ENCODE data around the gene EFHC1. TPM values are rescaled to one million over a fixed set of nuclear protein-coding genes. Genes with fewer than 3 reads are reported as not detected.

Gene EFHC1
- polyA plus RNA-seq, 4 donors: 10.4 to 23.8 (median 19.7) TPM

- FAIRE-seq (no peak), DNase-seq (no peak)
- Histone ChIP-seq H3K36me3 (ENCODE audit: control insufficient read depth in 3 of 3, insufficient read depth in 2 of 3, low read depth in 1 of 3, low read length in 3 of 3) (peaks cover 0 to 37% (median 2%) of the 10 kb centered on the region in 3 donors), H3K27ac (ENCODE audit: low read depth in 1 of 3, low read length in 2 of 3) (no peak overlapping the region), H3K9me3 (ENCODE audit: control insufficient read depth in 2 of 2, insufficient read depth in 1 of 2, low read depth in 1 of 2, low read length in 1 of 2) (no peaks in the 10 kb centered on the region), H3K4me1 (ENCODE audit: control insufficient read depth in 3 of 3, insufficient read depth in 2 of 3, low read depth in 1 of 3, low read length in 2 of 3) (peaks cover 0 to 3% (median 3%) of the 10 kb centered on the region in 3 donors), H3K4me3 (ENCODE audit: low read depth in 1 of 3, low read length in 3 of 3) (no peak overlapping the region), H3K27me3 (ENCODE audit: control insufficient read depth in 3 of 3, insufficient read depth in 3 of 3, low read length in 3 of 3) (no peaks in the 10 kb centered on the region)
- 95 to 97% (median 95%) methylated on average over 4 of the region's 4 CpGs for WGBS, 3 donors
These were observed 104.8 kb downstream of the EFHC1 start for GRCh38 chr6:52524918-52525317.

GRCh38 chr6:52526634-52527033 lies 106.5 kb downstream of the EFHC1 start:
- no peak for DNase-seq
- FAIRE-seq: no peak
- H3K27ac ChIP-seq (ENCODE audit: low read depth in 1 of 3, low read length in 2 of 3): no peak overlapping the region
- H3K4me3 ChIP-seq (ENCODE audit: low read depth in 1 of 3, low read length in 3 of 3): no peak overlapping the region
- H3K36me3 ChIP-seq (ENCODE audit: control insufficient read depth in 3 of 3, insufficient read depth in 2 of 3, low read depth in 1 of 3, low read length in 3 of 3): peaks cover 0 to 35% (median 2%) of the 10 kb centered on the region in 3 donors
- no peaks in the 10 kb centered on the region for H3K9me3 ChIP-seq (ENCODE audit: control insufficient read depth in 2 of 2, insufficient read depth in 1 of 2, low read depth in 1 of 2, low read length in 1 of 2)
- H3K27me3 ChIP-seq (ENCODE audit: control insufficient read depth in 3 of 3, insufficient read depth in 3 of 3, low read length in 3 of 3): no peaks in the 10 kb centered on the region
- WGBS, 3 donors: 84 to 95% (median 92%) methylated on average over 4 of the region's 4 CpGs
- peaks cover 0 to 3% (median 0%) of the 10 kb centered on the region in 3 donors for H3K4me1 ChIP-seq (ENCODE audit: control insufficient read depth in 3 of 3, insufficient read depth in 2 of 3, low read depth in 1 of 3, low read length in 2 of 3)

GRCh38 chr6:52527436-52527835 lies 107.3 kb downstream of the EFHC1 start:
- 88 to 93% (median 92%) methylated on average over 7 of the region's 7 CpGs for WGBS, 3 donors
- Histone ChIP-seq H3K27me3 (ENCODE audit: control insufficient read depth in 3 of 3, insufficient read depth in 3 of 3, low read length in 3 of 3) (no peaks in the 10 kb centered on the region), H3K27ac (ENCODE audit: low read depth in 1 of 3, low read length in 2 of 3) (no peak overlapping the region), H3K36me3 (ENCODE audit: control insufficient read depth in 3 of 3, insufficient read depth in 2 of 3, low read depth in 1 of 3, low read length in 3 of 3) (peaks cover 0 to 35% (median 2%) of the 10 kb centered on the region in 3 donors), H3K4me1 (ENCODE audit: control insufficient read depth in 3 of 3, insufficient read depth in 2 of 3, low read depth in 1 of 3, low read length in 2 of 3) (no peaks in the 10 kb centered on the region), H3K9me3 (ENCODE audit: control insufficient read depth in 2 of 2, insufficient read depth in 1 of 2, low read depth in 1 of 2, low read length in 1 of 2) (no peaks in the 10 kb centered on the region), H3K4me3 (ENCODE audit: low read depth in 1 of 3, low read length in 3 of 3) (no peak overlapping the region)
- no peak for FAIRE-seq
- no peak for DNase-seq

GRCh38 chr6:52529311-52529710 lies 109.2 kb downstream of the EFHC1 start:
- DNase-seq (no peak), FAIRE-seq (no peak)
- Histone ChIP-seq H3K9me3 (ENCODE audit: control insufficient read depth in 2 of 2, insufficient read depth in 1 of 2, low read depth in 1 of 2, low read length in 1 of 2) (no peaks in the 10 kb centered on the region), H3K27me3 (ENCODE audit: control insufficient read depth in 3 of 3, insufficient read depth in 3 of 3, low read length in 3 of 3) (no peaks in the 10 kb centered on the region), H3K4me3 (ENCODE audit: low read depth in 1 of 3, low read length in 3 of 3) (no peak overlapping the region), H3K27ac (ENCODE audit: low read depth in 1 of 3, low read length in 2 of 3) (peak overlapping the region in 1 of 3 donors; percentile 18), H3K36me3 (ENCODE audit: control insufficient read depth in 3 of 3, insufficient read depth in 2 of 3, low read depth in 1 of 3, low read length in 3 of 3) (peaks cover 1 to 42% (median 2%) of the 10 kb centered on the region in 3 donors), H3K4me1 (ENCODE audit: control insufficient read depth in 3 of 3, insufficient read depth in 2 of 3, low read depth in 1 of 3, low read length in 2 of 3) (no peaks in the 10 kb centered on the region)
- 85 to 95% (median 94%) methylated on average over 8 of the region's 8 CpGs for WGBS, 3 donors

- Histone ChIP-seq H3K4me1 (ENCODE audit: control insufficient read depth in 3 of 3, insufficient read depth in 2 of 3, low read depth in 1 of 3, low read length in 2 of 3) (peaks cover 0 to 2% (median 0%) of the 10 kb centered on the region in 3 donors), H3K36me3 (ENCODE audit: control insufficient read depth in 3 of 3, insufficient read depth in 2 of 3, low read depth in 1 of 3, low read length in 3 of 3) (peaks cover 1 to 48% (median 4%) of the 10 kb centered on the region in 3 donors), H3K4me3 (ENCODE audit: low read depth in 1 of 3, low read length in 3 of 3) (no peak overlapping the region), H3K9me3 (ENCODE audit: control insufficient read depth in 2 of 2, insufficient read depth in 1 of 2, low read depth in 1 of 2, low read length in 1 of 2) (no peaks in the 10 kb centered on the region), H3K27ac (ENCODE audit: low read depth in 1 of 3, low read length in 2 of 3) (peak overlapping the region in 1 of 3 donors; percentile 4), H3K27me3 (ENCODE audit: control insufficient read depth in 3 of 3, insufficient read depth in 3 of 3, low read length in 3 of 3) (no peaks in the 10 kb centered on the region)
- 93 to 98% (median 95%) methylated on average over 10 of the region's 10 CpGs for WGBS, 3 donors
- DNase-seq (no peak), FAIRE-seq (no peak)
These were observed 110.2 kb downstream of the EFHC1 start for GRCh38 chr6:52530351-52530750.

GRCh38 chr6:52531396-52531795 lies 111.3 kb downstream of the EFHC1 start:
- no peak overlapping the region for H3K4me3 ChIP-seq (ENCODE audit: low read depth in 1 of 3, low read length in 3 of 3)
- peaks cover 1 to 50% (median 4%) of the 10 kb centered on the region in 3 donors for H3K36me3 ChIP-seq (ENCODE audit: control insufficient read depth in 3 of 3, insufficient read depth in 2 of 3, low read depth in 1 of 3, low read length in 3 of 3)
- no peak for DNase-seq
- peak overlapping the region in 1 of 3 donors; percentile 53 for H3K27ac ChIP-seq (ENCODE audit: low read depth in 1 of 3, low read length in 2 of 3)
- no peak for FAIRE-seq
- H3K9me3 ChIP-seq (ENCODE audit: control insufficient read depth in 2 of 2, insufficient read depth in 1 of 2, low read depth in 1 of 2, low read length in 1 of 2): no peaks in the 10 kb centered on the region
- peaks cover 0 to 2% (median 0%) of the 10 kb centered on the region in 3 donors for H3K4me1 ChIP-seq (ENCODE audit: control insufficient read depth in 3 of 3, insufficient read depth in 2 of 3, low read depth in 1 of 3, low read length in 2 of 3)
- H3K27me3 ChIP-seq (ENCODE audit: control insufficient read depth in 3 of 3, insufficient read depth in 3 of 3, low read length in 3 of 3): no peaks in the 10 kb centered on the region
- 91 to 96% (median 92%) methylated on average over 4 of the region's 4 CpGs for WGBS, 3 donors

GRCh38 chr6:52531834-52532233 lies 111.7 kb downstream of the EFHC1 start:
- peaks cover 0 to 2% (median 0%) of the 10 kb centered on the region in 3 donors for H3K4me1 ChIP-seq (ENCODE audit: control insufficient read depth in 3 of 3, insufficient read depth in 2 of 3, low read depth in 1 of 3, low read length in 2 of 3)
- H3K4me3 ChIP-seq (ENCODE audit: low read depth in 1 of 3, low read length in 3 of 3): no peak overlapping the region
- H3K36me3 ChIP-seq (ENCODE audit: control insufficient read depth in 3 of 3, insufficient read depth in 2 of 3, low read depth in 1 of 3, low read length in 3 of 3): peaks cover 1 to 53% (median 4%) of the 10 kb centered on the region in 3 donors
- H3K27ac ChIP-seq (ENCODE audit: low read depth in 1 of 3, low read length in 2 of 3): peak overlapping the region in 1 of 3 donors; percentile 51
- WGBS, 3 donors: 95 to 100% (median 100%) methylated on average over 1 of the region's 1 CpG
- DNase-seq: no peak
- no peaks in the 10 kb centered on the region for H3K9me3 ChIP-seq (ENCODE audit: control insufficient read depth in 2 of 2, insufficient read depth in 1 of 2, low read depth in 1 of 2, low read length in 1 of 2)
- FAIRE-seq: no peak
- no peaks in the 10 kb centered on the region for H3K27me3 ChIP-seq (ENCODE audit: control insufficient read depth in 3 of 3, insufficient read depth in 3 of 3, low read length in 3 of 3)

GRCh38 chr6:52532457-52532856 lies 112.3 kb downstream of the EFHC1 start:
- DNase-seq: no peak
- no peak for FAIRE-seq
- peaks cover 1 to 52% (median 3%) of the 10 kb centered on the region in 3 donors for H3K36me3 ChIP-seq (ENCODE audit: control insufficient read depth in 3 of 3, insufficient read depth in 2 of 3, low read depth in 1 of 3, low read length in 3 of 3)
- H3K4me3 ChIP-seq (ENCODE audit: low read depth in 1 of 3, low read length in 3 of 3): no peak overlapping the region
- WGBS, 3 donors: 83 to 89% (median 84%) methylated on average over 2 of the region's 2 CpGs
- no peaks in the 10 kb centered on the region for H3K9me3 ChIP-seq (ENCODE audit: control insufficient read depth in 2 of 2, insufficient read depth in 1 of 2, low read depth in 1 of 2, low read length in 1 of 2)
- H3K27ac ChIP-seq (ENCODE audit: low read depth in 1 of 3, low read length in 2 of 3): no peak overlapping the region
- no peaks in the 10 kb centered on the region for H3K27me3 ChIP-seq (ENCODE audit: control insufficient read depth in 3 of 3, insufficient read depth in 3 of 3, low read length in 3 of 3)
- H3K4me1 ChIP-seq (ENCODE audit: control insufficient read depth in 3 of 3, insufficient read depth in 2 of 3, low read depth in 1 of 3, low read length in 2 of 3): peaks cover 0 to 2% (median 0%) of the 10 kb centered on the region in 3 donors

- Histone ChIP-seq H3K27ac (ENCODE audit: low read depth in 1 of 3, low read length in 2 of 3) (peak overlapping the region in 1 of 3 donors; percentile 38), H3K4me1 (ENCODE audit: control insufficient read depth in 3 of 3, insufficient read depth in 2 of 3, low read depth in 1 of 3, low read length in 2 of 3) (peaks cover 0 to 8% (median 0%) of the 10 kb centered on the region in 3 donors), H3K27me3 (ENCODE audit: control insufficient read depth in 3 of 3, insufficient read depth in 3 of 3, low read length in 3 of 3) (no peaks in the 10 kb centered on the region), H3K4me3 (ENCODE audit: low read depth in 1 of 3, low read length in 3 of 3) (no peak overlapping the region), H3K36me3 (ENCODE audit: control insufficient read depth in 3 of 3, insufficient read depth in 2 of 3, low read depth in 1 of 3, low read length in 3 of 3) (peaks cover 1 to 53% (median 2%) of the 10 kb centered on the region in 3 donors), H3K9me3 (ENCODE audit: control insufficient read depth in 2 of 2, insufficient read depth in 1 of 2, low read depth in 1 of 2, low read length in 1 of 2) (no peaks in the 10 kb centered on the region)
- 89 to 99% (median 89%) methylated on average over 2 of the region's 2 CpGs for WGBS, 3 donors
- FAIRE-seq (no peak), DNase-seq (no peak)
These were observed 113.3 kb downstream of the EFHC1 start for GRCh38 chr6:52533491-52533890.
